GM21360 (cell line): ENCODE data around the gene PGAP1.
A peak's percentile ranks its signal among the peaks of the same experiment; 100 is the strongest.
"Not testable (repeated sequence)": the region's sequence is repeated elsewhere in the genome, so short reads cannot be mapped to it uniquely, and the experiment has no call there.

Experiments used
- ATAC-seq: cut with Tn5 transposase; IDR thresholded peaks from one replicate; pipeline ENCODE4 v1.9.1; 2021; ENCODE audit warnings: mild to moderate bottlenecking, moderate library complexity; ENCODE audit not compliant: unreplicated experiment

The PGAP1 gene

GRCh38 chr2:196951973-196952372, 25.5 kb upstream of the PGAP1 start:
- ATAC-seq, result no peak

- ATAC-seq, result no peak
Observed at GRCh38 chr2:196949116-196949515, 22.6 kb upstream of the PGAP1 start.

- ATAC-seq, result peak; percentile 93
Observed at GRCh38 chr2:196944570-196944969, 18.1 kb upstream of the PGAP1 start.

- no peak for ATAC-seq
Observed at GRCh38 chr2:196941398-196942078, 15.0 kb upstream of the PGAP1 start.

- no peak for ATAC-seq
Observed at GRCh38 chr2:196939371-196939770, 12.9 kb upstream of the PGAP1 start.

GRCh38 chr2:196935432-196935831, 8.9 kb upstream of the PGAP1 start:
- no peak for ATAC-seq

- no peak for ATAC-seq
Observed at GRCh38 chr2:196934672-196935071, 8.2 kb upstream of the PGAP1 start.

- ATAC-seq, result no peak
Observed at GRCh38 chr2:196931555-196931954, 5.0 kb upstream of the PGAP1 start.

- ATAC-seq, result no peak
Observed at GRCh38 chr2:196927376-196928225, 1.1 kb upstream of the PGAP1 start.

- peak; percentile 19 for ATAC-seq
Observed at GRCh38 chr2:196925768-196926561, 542 bp downstream of the PGAP1 start.

GRCh38 chr2:196925051-196925767, 1.3 kb downstream of the PGAP1 start:
- ATAC-seq, result no peak

- ATAC-seq, result no peak
Observed at GRCh38 chr2:196924051-196924450, 2.5 kb downstream of the PGAP1 start.

GRCh38 chr2:196918927-196919326, 7.6 kb downstream of the PGAP1 start:
- ATAC-seq, result no peak

- ATAC-seq, result no peak
Observed at GRCh38 chr2:196917802-196918201, 8.7 kb downstream of the PGAP1 start.

- ATAC-seq, result no peak
Observed at GRCh38 chr2:196915507-196916189, 10.9 kb downstream of the PGAP1 start.

- ATAC-seq, result peak; percentile 62
Observed at GRCh38 chr2:196914867-196915460, 11.5 kb downstream of the PGAP1 start.

GRCh38 chr2:196913691-196914090, 12.8 kb downstream of the PGAP1 start:
- no peak for ATAC-seq

- ATAC-seq, result not testable (repeated sequence)
Observed at GRCh38 chr2:196905365-196905764, 21.1 kb downstream of the PGAP1 start.

GRCh38 chr2:196902828-196903227, 23.7 kb downstream of the PGAP1 start:
- no peak for ATAC-seq

- no peak for ATAC-seq
Observed at GRCh38 chr2:196900843-196901242, 25.7 kb downstream of the PGAP1 start.
